ENCODE measurements around the gene ATXN7.

- TF ChIP-seq, protein P1, sequence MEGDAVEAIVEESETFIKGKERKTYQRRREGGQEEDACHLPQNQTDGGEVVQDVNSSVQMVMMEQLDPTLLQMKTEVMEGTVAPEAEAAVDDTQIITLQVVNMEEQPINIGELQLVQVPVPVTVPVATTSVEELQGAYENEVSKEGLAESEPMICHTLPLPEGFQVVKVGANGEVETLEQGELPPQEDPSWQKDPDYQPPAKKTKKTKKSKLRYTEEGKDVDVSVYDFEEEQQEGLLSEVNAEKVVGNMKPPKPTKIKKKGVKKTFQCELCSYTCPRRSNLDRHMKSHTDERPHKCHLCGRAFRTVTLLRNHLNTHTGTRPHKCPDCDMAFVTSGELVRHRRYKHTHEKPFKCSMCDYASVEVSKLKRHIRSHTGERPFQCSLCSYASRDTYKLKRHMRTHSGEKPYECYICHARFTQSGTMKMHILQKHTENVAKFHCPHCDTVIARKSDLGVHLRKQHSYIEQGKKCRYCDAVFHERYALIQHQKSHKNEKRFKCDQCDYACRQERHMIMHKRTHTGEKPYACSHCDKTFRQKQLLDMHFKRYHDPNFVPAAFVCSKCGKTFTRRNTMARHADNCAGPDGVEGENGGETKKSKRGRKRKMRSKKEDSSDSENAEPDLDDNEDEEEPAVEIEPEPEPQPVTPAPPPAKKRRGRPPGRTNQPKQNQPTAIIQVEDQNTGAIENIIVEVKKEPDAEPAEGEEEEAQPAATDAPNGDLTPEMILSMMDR (conservative IDR thresholded peaks at IDR 0.05), result no peak
- TF ChIP-seq ZFX (IDR thresholded peaks at IDR 0.05), result no peak
These were observed 104.3 kb downstream of the ATXN7 start for GRCh38 chr3:63967675-63968611.
